Measurements from ENCODE around the gene PLA2G4E. TPM values are rescaled to one million over a fixed set of nuclear protein-coding genes. Genes with fewer than 3 reads are reported as not detected.

The PLA2G4E gene
- total and polyA plus RNA-seq, 2 experiments from 2014 or later, result not detected

- peak; percentile 29; the same call in 1 of the 3 replicates for ATAC-seq
- no peak overlapping the region for H3K4me3 Mint-ChIP-seq
Measured at GRCh38 chr15:41994772-41995475, 25.9 kb downstream of the PLA2G4E start.

More at GRCh38 chr15:41994772-41995475, 25.9 kb downstream of the PLA2G4E start:
- no peaks in the 10 kb centered on the region for H3K36me3 Mint-ChIP-seq (ENCODE audit: low read depth)
- no peaks in the 10 kb centered on the region for H3K79me2 ChIP-seq (replicated peaks; ENCODE audit: insufficient read depth)
- H3K36me3 ChIP-seq (ENCODE audit: insufficient read depth), result no peaks in the 10 kb centered on the region
- no peaks in the 10 kb centered on the region for H3K9me3 Mint-ChIP-seq
- no peaks in the 10 kb centered on the region for H4K20me1 ChIP-seq (replicated peaks; ENCODE audit: insufficient read depth)
- H3K27me3 ChIP-seq (ENCODE audit: insufficient read depth), result no peaks in the 10 kb centered on the region
- peaks cover 4% of the 10 kb centered on the region; the same call in 1 of the 2 replicates for H3K4me1 ChIP-seq (ENCODE audit: insufficient read depth)
- H3K9me2 ChIP-seq (ENCODE audit: insufficient read depth), result no peaks in the 10 kb centered on the region
- no peak for DNase-seq (ENCODE audit: low spot score)
- TF ChIP-seq CREB1 (CRISPR knock-in tag; IDR thresholded peaks at IDR 0.05; ENCODE audit: low read depth) (no peak), ZNF462 (CRISPR knock-in tag; IDR thresholded peaks at IDR 0.05) (no peak), ZNF331 (CRISPR knock-in tag; IDR thresholded peaks at IDR 0.05; ENCODE audit: low read depth) (no peak), POLR2AphosphoS5 (IDR thresholded peaks at IDR 0.05; ENCODE audit: low read depth) (no peak), ETS1 (IDR thresholded peaks at IDR 0.05) (no peak)
- no peak overlapping the region for H2AFZ ChIP-seq
- H3K4me3 ChIP-seq, result no peak overlapping the region
- H3K4me1 Mint-ChIP-seq, result peaks cover 4% of the 10 kb centered on the region
- H3K27ac Mint-ChIP-seq, result no peak overlapping the region
- no peak overlapping the region for H3K4me2 ChIP-seq
- no peaks in the 10 kb centered on the region for H3F3A ChIP-seq (replicated peaks; ENCODE audit: low read depth)
- H3K27ac ChIP-seq (ENCODE audit: low read depth), result no peak overlapping the region
- peaks cover 5% of the 10 kb centered on the region for H3K27me3 Mint-ChIP-seq (ENCODE audit: insufficient read depth, low read depth, poor library complexity)
